HepG2 (cell line): ENCODE data around the gene IRAK1BP1. TPM values are rescaled to one million over a fixed set of nuclear protein-coding genes. Genes with fewer than 3 reads are reported as not detected.

Source experiments
- ATAC-seq: fragments of 200-7000 bp; cut with Tn5 transposase; 3 replicates; pipeline ENCODE4 v1.9.1; 2020; ENCODE audit warnings: mild to moderate bottlenecking, moderate library complexity
- BruUV-seq: library from RNA; stranded (reverse); fragments of 400-500 nt; replicated peaks from 2 replicates; lab custom pipeline; 2021; lab: Mats Ljungman, UMichigan
- CTCF ChIA-PET: fragments of 300-600 bp; formaldehyde crosslinking; extraction: SDS; loops from one replicate; lab custom pipeline; 2021; ENCODE audit warnings: low total read pairs, inconsistent platforms, low intra/inter-chr PET ratio; lab: Yijun Ruan, JAX
- POLR2A ChIA-PET: fragments of 350-600 bp; sonication (Branson Sonifier 250); formaldehyde crosslinking; loops from one replicate; lab custom pipeline; 2020; ENCODE audit warnings: antibody characterized with exemption, inconsistent platforms; lab: Yijun Ruan, JAX
- DNase-seq: peaks from one replicate; pipeline ENCODE4 v3.0.0-alpha.2; 2015; ENCODE audit warnings: low spot score
- FAIRE-seq: peaks from 3 replicates; lab custom pipeline; 2011; peaks lifted over from hg19 to GRCh38; lab: Jason Lieb, UNC
- H2AFZ ChIP-seq: one replicate; pipeline ENCODE4 v1.6.1; 2011; ENCODE audit warnings: low read length, inconsistent platforms
- H3K27ac ChIP-seq: fragments of 300-600 bp; 3 replicates; pipeline ENCODE4 v1.8.0; 2011; ENCODE audit warnings: mixed run types, mild to moderate bottlenecking, mixed read lengths, low read length, inconsistent platforms; ENCODE audit not compliant: insufficient read depth; ENCODE audit errors: extremely low read length
- H3K27me3 ChIP-seq, 2 experiments: fragments of 200-600 bp in 1 of 2; 2 replicates in 1 of 2; 3 replicates in 1 of 2; pipeline versions ENCODE4 v1.6.0 to v1.8.0; 2011; ENCODE audit warnings: low read length in 2 of 2, mild to moderate bottlenecking in 2 of 2, moderate library complexity in 2 of 2, inconsistent platforms in 1 of 2; ENCODE audit not compliant: insufficient read depth in 2 of 2, control insufficient read depth in 1 of 2
- H3K36me3 ChIP-seq, 2 experiments: fragments of 200-600 bp in 1 of 2; replicated peaks in 1 of 2; 2 replicates in 1 of 2; 3 replicates in 1 of 2; pipeline versions ENCODE4 v1.5.1 to v1.8.0; 2011; ENCODE audit warnings: low read length in 2 of 2, inconsistent platforms in 1 of 2; ENCODE audit not compliant: insufficient read depth in 2 of 2, control insufficient read depth in 1 of 2
- H3K4me1 ChIP-seq: 2 replicates; pipeline ENCODE4 v1.5.1; 2012; ENCODE audit warnings: low read length, inconsistent platforms; ENCODE audit not compliant: insufficient read depth
- H3K4me2 ChIP-seq: 2 replicates; pipeline ENCODE4 v1.6.0; 2011; ENCODE audit warnings: low read depth, low read length, inconsistent platforms
- H3K4me3 ChIP-seq, 3 experiments: fragments of 200-600 bp in 1 of 3; sonication (generic), shearing (Covaris generic) in 1 of 3; replicated peaks in 1 of 3; 2 replicates each; pipeline ENCODE4 v1.5.1; 2011 to 2016; ENCODE audit warnings: low read length in 3 of 3, inconsistent platforms in 2 of 3, low read depth in 2 of 3, mild to moderate bottlenecking in 2 of 3, control low read depth in 1 of 3, mixed read lengths in 1 of 3; ENCODE audit not compliant: insufficient read depth in 1 of 3
- H3K79me2 ChIP-seq: one replicate; pipeline ENCODE4 v1.6.1; 2011; ENCODE audit warnings: low read length, inconsistent platforms; ENCODE audit not compliant: insufficient read depth
- H3K9ac ChIP-seq: 2 replicates; pipeline ENCODE4 v1.6.0; 2011; ENCODE audit warnings: mild to moderate bottlenecking, low read depth, low read length, inconsistent platforms; ENCODE audit not compliant: insufficient read depth
- H3K9me3 ChIP-seq: 2 replicates; pipeline ENCODE4 v1.5.1; 2012; ENCODE audit warnings: mild to moderate bottlenecking, low read length
- H4K20me1 ChIP-seq: 2 replicates; pipeline ENCODE4 v1.6.0; 2011; ENCODE audit warnings: inconsistent platforms, mild to moderate bottlenecking, low read length, moderate library complexity; ENCODE audit not compliant: insufficient read depth
- EED ChIP-seq: sonication (generic); formaldehyde crosslinking; IDR thresholded peaks from 2 replicates; pipeline ENCODE4 v1.5.0; 2020; ENCODE audit warnings: mild to moderate bottlenecking, missing genetic modification reagents
- MAF1 ChIP-seq: sonication (generic); formaldehyde crosslinking; IDR thresholded peaks from 2 replicates; pipeline ENCODE4 v1.5.0; 2020; ENCODE audit warnings: missing genetic modification reagents, borderline replicate concordance
- MEIS2 ChIP-seq: sonication (generic); formaldehyde crosslinking; IDR thresholded peaks from 2 replicates; pipeline ENCODE4 v1.9.0; 2021; ENCODE audit warnings: mild to moderate bottlenecking, missing genetic modification reagents
- MTA1 ChIP-seq: sonication (generic); formaldehyde crosslinking; IDR thresholded peaks from 2 replicates; pipeline ENCODE4 v1.4.0; 2020; ENCODE audit warnings: missing genetic modification reagents, mild to moderate bottlenecking, borderline replicate concordance
- SRSF4 ChIP-seq: fragments of 200-400 bp; formaldehyde crosslinking; IDR thresholded peaks from one replicate; pipeline ENCODE4 v1.6.1; 2018; ENCODE audit warnings: mild to moderate bottlenecking, low read depth, low read length, moderate library complexity; ENCODE audit not compliant: poor library complexity, severe bottlenecking
- ZNF468 ChIP-seq: sonication (generic); formaldehyde crosslinking; IDR thresholded peaks from 2 replicates; pipeline ENCODE4 v1.8.0; 2022; ENCODE audit warnings: mild to moderate bottlenecking, moderate library complexity, missing genetic modification reagents
- ZNF703 ChIP-seq: sonication (generic); formaldehyde crosslinking; IDR thresholded peaks from 2 replicates; pipeline ENCODE4 v1.5.1; 2020; ENCODE audit warnings: missing genetic modification reagents, mild to moderate bottlenecking, moderate library complexity, borderline replicate concordance
- WGBS: methylation state at CpG from one replicate; pipeline ENCODE4 v1.1.6; 2017; ENCODE audit warnings: low lambda C conversion rate; 5-methylcytosine and 5-hydroxymethylcytosine counted together
- in situ Hi-C: cut with HindIII; loops from 2 replicates; pipeline ENCODE4 v1.10.0; 2017; ENCODE audit warnings: low pct_unique_long_range_greater_than_20kb; ENCODE audit not compliant: extremely low pct_ligation_motif_present
- intact Hi-C: fragments of 100-400 bp; cut with micrococcal nuclease; formaldehyde crosslinking; loops from one replicate; pipeline ENCODE4 v1.10.0; 2022; ENCODE audit not compliant: unreplicated experiment
- polyA plus RNA-seq, 8 experiments: library from polyadenylated mRNA; depleted of rRNA in 3 of 8; stranded (reverse) in 7 of 8; unstranded in 1 of 8; fragments of >200 nt; fragmentation: Illumina TruSeq in 4 of 8; extraction: Trizol in 4 of 8; gene quantifications; 2 replicates each; pipeline versions ENCODE4 v1.2.1 to v1.2.3, GENCODE V29; 2011 to 2016; ENCODE audit warnings: low read depth in 4 of 8, missing spikeins in 1 of 8, mixed read lengths in 1 of 8; ENCODE audit not compliant: insufficient read depth in 1 of 8
- total RNA-seq, 5 experiments: library from RNA; depleted of rRNA; stranded (reverse); fragments of >200 nt; fragmentation: Illumina TruSeq; extraction: Trizol; gene quantifications; 2 replicates each; pipeline ENCODE4 v1.2.3, GENCODE V29; 2016; ENCODE audit warnings: low read depth in 1 of 5
- TF ChIP-seq, protein P1 (sequence below): sonication (generic); formaldehyde crosslinking; IDR thresholded peaks from 2 replicates; pipeline ENCODE4 v1.9.0; 2022; ENCODE audit warnings: low read depth, missing genetic modification reagents

The IRAK1BP1 gene
- total and polyA plus RNA-seq, 2 of the 13 experiments (the other 11 are each of a cell fraction or from before 2014, with no cell fraction given): 0.86 to 1.5 TPM

DNA sequence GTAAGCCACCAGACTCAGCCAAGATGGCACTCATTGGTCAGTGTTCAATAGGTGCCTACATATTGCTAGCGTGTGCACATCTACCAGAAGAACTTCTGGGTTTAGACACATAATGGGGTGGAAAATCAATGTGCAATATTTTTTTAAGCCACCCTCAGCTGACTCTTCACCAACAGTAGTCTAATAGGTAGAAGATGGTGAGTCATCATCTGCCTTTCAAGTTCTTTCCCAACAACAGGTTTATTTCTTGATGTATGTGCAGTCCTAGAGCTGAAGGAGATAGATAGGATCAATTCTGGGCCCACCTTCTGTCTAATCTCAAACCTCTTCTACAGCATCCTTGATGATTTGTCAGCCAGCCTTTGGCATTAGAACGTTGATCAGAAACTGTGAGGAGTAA is 41.3 kb downstream of the IRAK1BP1 start:
- WGBS: 95% methylated on average over 2 of the region's 2 CpGs
- no peaks in the 10 kb centered on the region for H3K36me3 ChIP-seq
- ChIA-PET CTCF (no interaction called here), POLR2A (no interaction called here)
- no TSS peak for BruUV-seq
- no peaks in the 10 kb centered on the region for H3K27me3 ChIP-seq
- no peak overlapping the region for H3K27ac ChIP-seq
- H3K79me2 ChIP-seq: no peaks in the 10 kb centered on the region
- no peaks in the 10 kb centered on the region for H3K4me1 ChIP-seq
- H3K9me3 ChIP-seq: no peaks in the 10 kb centered on the region
- H2AFZ ChIP-seq: no peak overlapping the region
- no peak for FAIRE-seq
- no peak for ATAC-seq
- no peak for DNase-seq
- H3K9ac ChIP-seq: no peak overlapping the region
- H3K4me2 ChIP-seq: no peak overlapping the region
- no peak for TF ChIP-seq MTA1 (CRISPR knock-in tag)
- no peak for TF ChIP-seq ZNF703
- TF ChIP-seq MEIS2 (CRISPR knock-in tag): no peak
- no peak for TF ChIP-seq MAF1 (CRISPR knock-in tag)
- TF ChIP-seq, protein P1, sequence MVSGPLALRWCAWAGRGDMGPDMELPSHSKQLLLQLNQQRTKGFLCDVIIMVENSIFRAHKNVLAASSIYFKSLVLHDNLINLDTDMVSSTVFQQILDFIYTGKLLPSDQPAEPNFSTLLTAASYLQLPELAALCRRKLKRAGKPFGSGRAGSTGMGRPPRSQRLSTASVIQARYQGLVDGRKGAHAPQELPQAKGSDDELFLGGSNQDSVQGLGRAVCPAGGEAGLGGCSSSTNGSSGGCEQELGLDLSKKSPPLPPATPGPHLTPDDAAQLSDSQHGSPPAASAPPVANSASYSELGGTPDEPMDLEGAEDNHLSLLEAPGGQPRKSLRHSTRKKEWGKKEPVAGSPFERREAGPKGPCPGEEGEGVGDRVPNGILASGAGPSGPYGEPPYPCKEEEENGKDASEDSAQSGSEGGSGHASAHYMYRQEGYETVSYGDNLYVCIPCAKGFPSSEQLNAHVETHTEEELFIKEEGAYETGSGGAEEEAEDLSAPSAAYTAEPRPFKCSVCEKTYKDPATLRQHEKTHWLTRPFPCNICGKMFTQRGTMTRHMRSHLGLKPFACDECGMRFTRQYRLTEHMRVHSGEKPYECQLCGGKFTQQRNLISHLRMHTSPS (CRISPR knock-in tag): no peak
- H3K4me3 ChIP-seq: no peak overlapping the region
- intact Hi-C loops: no loop called here
- in situ Hi-C loops: no loop called here
- no peaks in the 10 kb centered on the region for H4K20me1 ChIP-seq

DNA sequence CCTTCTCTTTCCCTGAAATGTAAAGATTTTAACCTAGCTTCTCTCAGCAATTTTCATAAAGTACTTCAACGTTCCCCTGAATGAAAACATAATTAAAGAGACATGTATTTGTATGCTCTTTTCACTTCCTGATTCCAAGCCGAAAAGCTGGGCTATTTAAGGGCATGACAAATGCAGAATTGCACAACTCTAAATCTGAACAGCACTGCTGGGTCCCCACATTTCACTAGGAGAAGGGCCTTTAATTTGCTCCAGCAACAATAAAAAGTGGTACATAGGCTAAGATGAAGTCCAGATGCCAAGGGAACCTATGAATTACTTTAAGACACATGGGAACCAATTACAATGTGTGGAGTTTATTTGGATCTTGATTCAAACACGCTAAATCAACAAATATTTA is 42.0 kb downstream of the IRAK1BP1 start:
- no peak overlapping the region for H3K4me3 ChIP-seq
- no peak for ATAC-seq
- H2AFZ ChIP-seq: no peak overlapping the region
- H3K79me2 ChIP-seq: no peaks in the 10 kb centered on the region
- CTCF ChIA-PET: no interaction called here
- no peak overlapping the region for H3K27ac ChIP-seq
- intact Hi-C loops: no loop called here
- TF ChIP-seq EED (CRISPR knock-in tag) (no peak), ZNF468 (CRISPR knock-in tag) (no peak), SRSF4 (no peak)
- TF ChIP-seq, all 625 proteins: peak for 0
- FAIRE-seq (no peak), DNase-seq (no peak)
- in situ Hi-C loops: no loop called here
- 61% methylated on average over 3 of the region's 3 CpGs for WGBS
- Histone ChIP-seq H4K20me1 (no peaks in the 10 kb centered on the region), H3K36me3 (no peaks in the 10 kb centered on the region), H3K27me3 (no peaks in the 10 kb centered on the region), H3K9ac (no peak overlapping the region), H3K4me1 (no peaks in the 10 kb centered on the region), H3K9me3 (no peaks in the 10 kb centered on the region), H3K4me2 (no peak overlapping the region)
- no TSS peak for BruUV-seq
- POLR2A ChIA-PET: no interaction called here
